ENCODE results near the gene PARD3B. TPM values are rescaled to one million over a fixed set of nuclear protein-coding genes. Genes with fewer than 3 reads are reported as not detected.

PARD3B gene
- total RNA-seq, 4 donors from 2014 or later: 32.8 to 69.6 (median 47.3) TPM

GRCh38 chr2:205545971-205546816 lies 1000.9 kb downstream of the PARD3B start:
- no peak for TF ChIP-seq CTCF (IDR thresholded peaks at IDR 0.05; ENCODE audit: low read depth)

DNA sequence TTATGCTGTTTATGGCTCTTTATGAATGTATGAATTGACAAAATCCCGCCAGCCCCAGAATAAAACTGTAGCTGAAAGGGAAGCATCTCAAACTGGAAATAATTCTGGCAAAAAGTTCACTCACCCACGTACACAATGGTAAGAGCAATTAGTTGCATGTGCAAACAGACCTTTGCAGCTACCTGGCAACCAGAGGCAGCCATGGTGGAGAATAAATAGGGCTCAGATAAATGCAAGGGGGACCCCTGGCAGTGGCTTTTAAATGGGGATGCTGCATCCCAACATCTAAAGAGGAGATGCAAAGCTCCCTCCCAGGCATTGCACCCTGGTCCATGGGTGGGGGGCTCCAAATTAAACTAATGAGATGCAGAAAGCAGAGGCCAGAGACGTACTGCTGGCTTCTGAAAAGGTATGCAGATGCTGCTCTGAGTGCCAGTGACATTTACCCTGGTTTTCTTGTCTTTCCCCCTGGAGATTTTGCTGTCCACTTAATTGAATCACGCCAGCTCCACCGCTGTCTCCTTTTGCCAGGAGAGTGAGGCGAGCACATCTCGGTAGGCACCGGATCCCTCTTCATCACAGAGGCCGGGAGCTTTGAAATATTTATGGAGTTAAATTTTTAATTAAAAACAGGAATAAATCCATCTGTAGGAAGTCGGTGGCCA lies 1010.4 kb downstream of the PARD3B start:
- TF ChIP-seq CTCF (IDR thresholded peaks at IDR 0.05; ENCODE audit: low read depth): no peak

DNA sequence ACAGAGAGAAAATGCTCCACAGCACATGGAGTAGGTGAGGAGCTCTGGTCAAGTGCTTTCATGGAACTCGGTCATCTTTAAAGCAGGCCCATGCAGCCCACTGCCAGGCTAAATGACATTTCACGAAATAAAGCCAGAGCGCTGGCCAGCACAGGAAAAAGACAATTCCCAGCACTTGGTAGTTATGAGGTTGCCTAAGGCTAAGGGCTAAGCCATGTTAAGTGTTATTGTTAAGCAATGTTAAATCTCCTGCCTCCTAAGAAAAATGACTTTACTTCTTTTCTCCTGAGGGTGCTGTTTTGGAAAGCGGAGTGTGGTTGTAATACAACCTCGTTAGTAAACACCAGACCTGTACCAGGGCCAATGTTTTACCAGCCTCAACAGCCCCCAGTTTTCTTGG lies 1011.1 kb downstream of the PARD3B start:
- no peak for TF ChIP-seq CTCF (IDR thresholded peaks at IDR 0.05; ENCODE audit: low read depth)

DNA sequence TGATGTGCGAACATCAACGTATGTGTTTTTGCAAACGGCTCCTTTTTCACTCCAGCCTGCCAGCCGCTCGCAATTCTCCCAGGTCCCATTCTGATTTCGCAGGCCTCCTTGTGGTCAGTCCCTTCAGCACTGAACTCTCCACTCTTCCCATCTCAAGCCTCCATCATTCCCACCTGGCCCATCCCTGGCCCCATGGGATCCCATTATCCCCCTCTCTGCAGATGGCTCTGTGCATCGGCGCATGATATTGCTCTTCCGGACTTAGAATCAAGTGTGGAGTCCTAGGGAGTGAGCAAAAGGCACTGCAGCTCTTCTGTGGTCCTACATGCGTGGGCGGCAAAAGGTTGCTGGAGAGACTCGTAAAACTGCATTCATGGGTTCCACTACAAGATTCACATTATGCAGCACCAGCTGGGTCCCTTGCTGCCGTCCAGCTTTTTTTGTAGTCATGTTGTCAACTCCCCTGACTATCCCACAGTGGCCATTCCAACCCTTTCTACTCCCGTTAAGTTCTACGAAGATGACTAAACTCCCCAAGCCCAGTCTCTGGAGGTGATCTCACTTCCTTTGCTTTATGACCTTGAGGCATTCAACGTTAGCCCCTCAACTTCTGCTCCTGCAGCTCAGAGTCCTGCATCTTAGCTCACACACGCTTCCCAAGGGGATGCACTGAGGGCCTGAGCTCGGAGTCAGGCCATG lies 1011.7 kb downstream of the PARD3B start:
- no peak for TF ChIP-seq CTCF (IDR thresholded peaks at IDR 0.05; ENCODE audit: low read depth)

DNA sequence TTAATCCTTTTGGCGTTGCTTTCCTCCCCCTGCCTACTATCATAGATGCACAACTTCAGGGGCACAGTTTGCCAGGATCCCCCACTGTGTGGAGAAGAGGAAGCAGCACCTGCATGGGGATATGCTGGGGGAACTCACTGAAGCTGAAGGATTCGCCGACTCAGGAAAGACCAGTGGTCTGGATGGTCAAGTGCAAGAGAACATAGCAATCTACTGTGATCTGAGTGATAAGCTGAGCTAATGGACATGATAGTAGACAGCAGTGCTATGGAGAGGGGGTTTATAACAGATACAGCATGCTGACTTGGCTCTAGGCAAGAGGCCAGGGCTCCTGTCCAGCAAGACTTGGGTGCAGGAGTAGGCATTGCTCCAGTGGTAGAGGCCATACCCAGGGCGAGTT lies 1012.6 kb downstream of the PARD3B start:
- no peak for TF ChIP-seq CTCF (IDR thresholded peaks at IDR 0.05; ENCODE audit: low read depth)

DNA sequence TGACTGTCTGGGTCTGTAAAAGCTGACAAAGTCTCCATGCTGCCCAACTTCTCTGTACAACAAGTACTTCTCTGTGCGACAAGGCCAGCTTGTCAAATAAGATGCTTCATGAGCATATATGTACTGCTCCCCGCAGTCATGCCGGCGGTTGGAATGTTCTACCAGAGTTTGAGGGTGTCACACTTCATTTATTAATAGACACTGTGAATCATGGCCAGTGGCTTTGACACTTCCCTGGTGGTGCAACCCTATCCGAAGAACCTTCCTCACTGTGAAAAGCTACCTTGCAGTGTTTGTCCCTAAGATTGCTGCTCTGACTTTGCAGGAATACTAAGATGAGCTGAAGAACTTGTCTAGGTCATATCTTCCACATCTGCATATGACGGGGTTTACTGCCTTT lies 1016.2 kb downstream of the PARD3B start:
- TF ChIP-seq CTCF (IDR thresholded peaks at IDR 0.05; ENCODE audit: low read depth): no peak

GRCh38 chr2:205563646-205564045 lies 1018.4 kb downstream of the PARD3B start:
- TF ChIP-seq CTCF (IDR thresholded peaks at IDR 0.05; ENCODE audit: low read depth): no peak

Measured in subcutaneous adipose tissue (tissue), 4 donors.